NT2/D1 (cell line): ENCODE data around the gene OPCML.

Source experiments
- SUZ12 ChIP-seq: IDR thresholded peaks from 2 replicates; pipeline ENCODE4 v1.6.1; 2011; ENCODE audit not compliant: insufficient read length, insufficient read depth; ENCODE audit errors: extremely low read depth
- YY1 ChIP-seq: IDR thresholded peaks from 2 replicates; pipeline ENCODE4 v1.6.1; 2011; ENCODE audit not compliant: insufficient read length, insufficient read depth
- ZNF274 ChIP-seq: IDR thresholded peaks from 2 replicates; pipeline ENCODE4 v1.6.1; 2011; ENCODE audit warnings: mild to moderate bottlenecking, low read depth, low read length

DNA sequence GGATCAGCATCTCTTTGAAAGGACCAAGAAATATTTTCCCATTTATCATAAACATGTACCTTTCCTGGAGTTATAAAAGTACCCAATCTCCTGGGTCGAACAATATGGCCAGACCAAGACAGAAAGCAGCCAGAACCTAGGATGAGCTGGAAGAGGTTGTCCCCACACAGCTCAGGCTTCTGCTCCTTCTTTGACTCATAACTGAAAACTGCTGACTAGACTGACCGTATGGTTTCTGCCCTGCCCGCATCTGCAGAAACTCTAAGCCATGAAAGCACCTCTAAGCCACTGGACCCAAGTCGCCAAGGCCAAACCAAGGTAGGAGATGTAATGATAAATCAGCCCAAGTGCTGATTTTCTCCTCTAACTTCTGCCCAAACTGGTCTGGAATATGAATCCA lies 129.8 kb downstream of the OPCML start:
- TF ChIP-seq ZNF274 = no peak
- TF ChIP-seq YY1 = no peak
- no peak for TF ChIP-seq SUZ12
